Gastroesophageal sphincter (tissue), 3 donors: Measurements from ENCODE around the gene ACOX3.

Source experiments
- CTCF ChIP-seq, 4 experiments: fragments of 200-600 bp in 2 of 4; fragments of 450-650 bp in 2 of 4; sonication (generic) in 1 of 4; IDR thresholded peaks; one replicate each; pipeline ENCODE4 v1.5.1; 2017 to 2019; ENCODE audit warnings: antibody characterized with exemption in 4 of 4, mild to moderate bottlenecking in 2 of 4, moderate library complexity in 2 of 4
- EP300 ChIP-seq: sonication (generic); formaldehyde crosslinking; IDR thresholded peaks from one replicate; pipeline ENCODE4 v1.6.1; 2017; ENCODE audit warnings: antibody characterized with exemption, mild to moderate bottlenecking
- POLR2A ChIP-seq, 2 donors: fragments of 450-650 bp; IDR thresholded peaks; one replicate each; pipeline ENCODE4 v1.6.1; 2017; ENCODE audit warnings: antibody characterized with exemption in 2 of 2, mild to moderate bottlenecking in 2 of 2, moderate library complexity in 1 of 2

DNA sequence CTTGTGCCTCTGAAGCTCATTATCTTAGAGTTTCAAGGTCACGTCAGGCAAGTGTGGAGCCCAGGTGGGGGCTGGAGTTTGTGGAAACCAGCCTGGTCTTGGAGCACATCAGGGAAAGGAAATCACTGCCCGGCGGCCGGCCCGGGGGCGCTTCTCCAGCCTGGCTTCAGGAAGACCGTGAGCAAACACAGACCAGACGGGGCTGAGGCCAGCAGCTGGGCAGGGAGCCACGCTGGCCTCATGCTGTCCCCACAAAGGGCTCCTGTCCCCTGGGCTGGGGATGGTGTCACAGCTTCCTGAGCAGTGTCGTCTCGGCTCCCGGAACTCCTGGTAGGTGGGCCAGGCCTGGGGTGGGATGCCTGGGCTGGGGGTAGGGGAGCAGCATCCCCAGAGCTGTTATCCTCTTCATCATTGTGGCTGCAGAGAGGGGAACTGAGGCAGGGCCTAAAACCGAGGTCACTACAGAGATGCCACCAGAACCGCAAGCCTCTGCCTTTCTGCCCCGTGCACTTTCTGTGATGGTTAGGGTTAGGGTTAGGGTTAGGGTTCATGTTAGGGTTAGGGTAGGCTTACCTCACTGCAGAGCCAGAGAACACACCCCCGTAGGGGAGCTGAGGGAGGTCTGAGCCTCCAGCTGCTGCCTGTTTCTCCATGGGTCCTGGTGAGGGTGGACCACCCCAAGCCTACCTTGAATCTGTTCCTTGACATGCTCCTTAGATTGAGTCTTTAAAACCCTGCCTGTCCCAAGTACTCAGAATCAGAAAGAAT is 93.5 kb downstream of the ACOX3 start:
- no peak for TF ChIP-seq EP300
- TF ChIP-seq POLR2A (IDR thresholded peaks at IDR 0.05): no peak
- no peak for TF ChIP-seq CTCF (IDR thresholded peaks at IDR 0.05)
